GM23338 (cell line): ENCODE data around the gene GTF3C2. TPM values are rescaled to one million over a fixed set of nuclear protein-coding genes. Genes with fewer than 3 reads are reported as not detected.

ENCODE experiments used
- ATAC-seq: fragments of 200-7000 bp; cut with Tn5 transposase; 3 replicates; pipeline ENCODE4 v1.9.1; 2020
- DNase-seq: peaks from one replicate; pipeline ENCODE4 v3.0.0-alpha.2; 2015; ENCODE audit warnings: low spot score
- H2AFZ ChIP-seq: fragments of 200-600 bp; sonication (generic); 2 replicates; pipeline ENCODE4 v1.8.0; 2016; ENCODE audit warnings: antibody characterized with exemption, mild to moderate bottlenecking, moderate library complexity
- H3F3A ChIP-seq: fragments of 200-600 bp; sonication (generic); replicated peaks from 2 replicates; pipeline ENCODE4 v1.8.0; 2017; ENCODE audit warnings: antibody characterized with exemption, mixed run types, low read depth
- H3K27ac ChIP-seq: fragments of 200-600 bp; sonication (generic); 2 replicates; pipeline ENCODE4 v1.6.1; 2016; ENCODE audit warnings: low read depth
- H3K27me3 ChIP-seq: fragments of 200-600 bp; sonication (generic); 2 replicates; pipeline ENCODE4 v1.8.0; 2016; ENCODE audit warnings: mild to moderate bottlenecking, mixed run types, moderate library complexity; ENCODE audit not compliant: insufficient read depth
- H3K36me3 ChIP-seq: fragments of 200-600 bp; sonication (generic); 2 replicates; pipeline ENCODE4 v1.8.0; 2016; ENCODE audit warnings: mild to moderate bottlenecking; ENCODE audit not compliant: insufficient read depth
- H3K4me1 ChIP-seq: fragments of 200-600 bp; sonication (generic); 2 replicates; pipeline ENCODE4 v1.8.0; 2016; ENCODE audit warnings: mild to moderate bottlenecking, moderate library complexity; ENCODE audit not compliant: insufficient read depth
- H3K4me2 ChIP-seq: fragments of 200-600 bp; sonication (generic); 2 replicates; pipeline ENCODE4 v1.7.1; 2017; ENCODE audit warnings: mixed run types
- H3K4me3 ChIP-seq: fragments of 200-600 bp; sonication (generic); 2 replicates; pipeline ENCODE4 v1.6.1; 2016; ENCODE audit warnings: mixed run types
- H3K79me2 ChIP-seq: fragments of 200-600 bp; sonication (generic); replicated peaks from 2 replicates; pipeline ENCODE4 v1.8.0; 2017; ENCODE audit warnings: mild to moderate bottlenecking; ENCODE audit not compliant: insufficient read depth
- H3K9me2 ChIP-seq: fragments of 200-600 bp; sonication (generic); 2 replicates; pipeline ENCODE4 v1.8.0; 2017; ENCODE audit not compliant: insufficient read depth
- H4K20me1 ChIP-seq: fragments of 200-600 bp; sonication (generic); replicated peaks from 2 replicates; pipeline ENCODE4 v1.8.0; 2017; ENCODE audit warnings: mild to moderate bottlenecking; ENCODE audit not compliant: insufficient read depth
- H3K27ac Mint-ChIP-seq: 2 replicates; pipeline ENCODE4 v1.8.0; 2020; ENCODE audit warnings: inconsistent platforms, mild to moderate bottlenecking, moderate library complexity, mixed read lengths
- H3K27me3 Mint-ChIP-seq: 3 replicates; pipeline ENCODE4 v1.8.0; 2022; ENCODE audit warnings: low read depth, mild to moderate bottlenecking, moderate library complexity, mixed read lengths, inconsistent platforms; ENCODE audit not compliant: insufficient read depth, poor library complexity
- H3K36me3 Mint-ChIP-seq: 3 replicates; pipeline ENCODE4 v1.8.0; 2021; ENCODE audit warnings: low read depth, mild to moderate bottlenecking, inconsistent platforms, moderate library complexity, mixed read lengths
- H3K4me1 Mint-ChIP-seq: 3 replicates; pipeline ENCODE4 v1.8.0; 2020; ENCODE audit warnings: mild to moderate bottlenecking, inconsistent platforms, mixed read lengths
- H3K4me3 Mint-ChIP-seq: 3 replicates; pipeline ENCODE4 v1.8.0; 2021; ENCODE audit warnings: moderate library complexity, mild to moderate bottlenecking, inconsistent platforms, mixed read lengths
- H3K9me3 Mint-ChIP-seq: 3 replicates; pipeline ENCODE4 v1.8.0; 2020; ENCODE audit warnings: moderate library complexity, mild to moderate bottlenecking, inconsistent platforms, mixed read lengths
- CREB1 ChIP-seq: fragments of 250-450 bp; sonication (Bioruptor Pico); IDR thresholded peaks from 2 replicates; pipeline ENCODE4 v1.5.0; 2020; ENCODE audit warnings: low read depth, mild to moderate bottlenecking, moderate library complexity
- ETS1 ChIP-seq: IDR thresholded peaks from 2 replicates; pipeline ENCODE4 v1.6.1; 2016; ENCODE audit warnings: antibody characterized with exemption
- EZH2 ChIP-seq: fragments of 200-600 bp; sonication (generic); IDR thresholded peaks from one replicate; pipeline ENCODE4 v1.8.0; 2017; ENCODE audit warnings: antibody characterized with exemption, mild to moderate bottlenecking, low read depth; ENCODE audit not compliant: unreplicated experiment
- EZH2phosphoT487 ChIP-seq: fragments of 200-600 bp; sonication (generic); IDR thresholded peaks from one replicate; pipeline ENCODE4 v1.8.1; 2018; ENCODE audit warnings: antibody characterized with exemption; ENCODE audit not compliant: unreplicated experiment
- JUNB ChIP-seq: IDR thresholded peaks from one replicate; pipeline ENCODE4 v1.6.1; 2016; ENCODE audit warnings: antibody characterized with exemption; ENCODE audit not compliant: unreplicated experiment
- NANOG ChIP-seq: IDR thresholded peaks from 2 replicates; pipeline ENCODE4 v1.6.1; 2016; ENCODE audit warnings: antibody characterized with exemption, borderline replicate concordance
- POLR2AphosphoS5 ChIP-seq: IDR thresholded peaks from 2 replicates; pipeline ENCODE4 v1.6.1; 2016; ENCODE audit warnings: antibody characterized with exemption, low read depth
- STAT1 ChIP-seq: IDR thresholded peaks from one replicate; pipeline ENCODE4 v1.6.1; 2016; ENCODE audit warnings: antibody characterized with exemption; ENCODE audit not compliant: unreplicated experiment
- ZNF114 ChIP-seq: fragments of 250-450 bp; sonication (Bioruptor Pico); IDR thresholded peaks from 2 replicates; pipeline ENCODE4 v1.5.0; 2020; ENCODE audit warnings: mild to moderate bottlenecking, moderate library complexity
- ZNF331 ChIP-seq: fragments of 250-450 bp; sonication (Bioruptor Pico); IDR thresholded peaks from 2 replicates; pipeline ENCODE4 v1.5.0; 2020; ENCODE audit warnings: low read depth, mild to moderate bottlenecking, moderate library complexity
- ZNF462 ChIP-seq: fragments of 250-450 bp; sonication (Bioruptor Pico); IDR thresholded peaks from 2 replicates; pipeline ENCODE4 v1.5.0; 2020; ENCODE audit warnings: mild to moderate bottlenecking, moderate library complexity
- polyA plus RNA-seq: library from polyadenylated mRNA; unstranded; fragments of >200 nt; fragmentation: Nextera tagmentation; extraction: Ambion mirVana; gene quantifications from 2 replicates; pipeline ENCODE4 v1.2.1, GENCODE V29; 2016
- total RNA-seq: library from RNA; depleted of rRNA; stranded (reverse); fragments of >200 nt; shearing (Covaris generic); gene quantifications from 2 replicates; pipeline ENCODE4 v1.2.3, GENCODE V29; 2014
- TF ChIP-seq, protein P1 (sequence below): IDR thresholded peaks from one replicate; pipeline ENCODE4 v1.6.1; 2018; ENCODE audit warnings: antibody characterized with exemption; ENCODE audit not compliant: unreplicated experiment
- TF ChIP-seq, protein P2 (sequence below), 2 experiments: fragments of 200-600 bp in 1 of 2; sonication (generic) in 1 of 2; conservative IDR thresholded peaks; 2 replicates each; pipeline versions ENCODE4 v1.5.1 to v1.6.1; 2016 to 2017; ENCODE audit warnings: antibody characterized with exemption in 2 of 2, low read depth in 2 of 2, mild to moderate bottlenecking in 2 of 2, moderate library complexity in 1 of 2

Gene GTF3C2
- total and polyA plus RNA-seq, 2 experiments from 2014 or later, result 69.1 to 118 TPM

- H3K4me3 Mint-ChIP-seq, result no peak overlapping the region
- Histone ChIP-seq H3F3A (peaks cover 7% of the 10 kb centered on the region), H3K36me3 (no peaks in the 10 kb centered on the region), H4K20me1 (no peaks in the 10 kb centered on the region), H3K4me2 (no peak overlapping the region), H3K79me2 (no peaks in the 10 kb centered on the region), H3K27me3 (no peaks in the 10 kb centered on the region), H2AFZ (no peak overlapping the region; the same call in 1 of the 2 replicates), H3K4me1 (peaks cover 15% of the 10 kb centered on the region), H3K27ac (no peak overlapping the region), H3K4me3 (no peak overlapping the region), H3K9me2 (no peaks in the 10 kb centered on the region)
- peaks cover 19% of the 10 kb centered on the region for H3K27me3 Mint-ChIP-seq
- H3K36me3 Mint-ChIP-seq, result no peaks in the 10 kb centered on the region; the same call in 2 of the 3 replicates
- peaks cover 28% of the 10 kb centered on the region for H3K4me1 Mint-ChIP-seq
- no peaks in the 10 kb centered on the region for H3K9me3 Mint-ChIP-seq
- no peak overlapping the region for H3K27ac Mint-ChIP-seq
- ATAC-seq (no peak), DNase-seq (no peak)
- TF ChIP-seq STAT1 (no peak), ETS1 (no peak), NANOG (no peak), JUNB (no peak), EZH2phosphoT487 (no peak), ZNF114 (CRISPR knock-in tag) (no peak), CREB1 (CRISPR knock-in tag) (no peak), POLR2AphosphoS5 (no peak), ZNF331 (CRISPR knock-in tag) (no peak), ZNF462 (CRISPR knock-in tag) (no peak), EZH2 (no peak)
- TF ChIP-seq, protein P1, sequence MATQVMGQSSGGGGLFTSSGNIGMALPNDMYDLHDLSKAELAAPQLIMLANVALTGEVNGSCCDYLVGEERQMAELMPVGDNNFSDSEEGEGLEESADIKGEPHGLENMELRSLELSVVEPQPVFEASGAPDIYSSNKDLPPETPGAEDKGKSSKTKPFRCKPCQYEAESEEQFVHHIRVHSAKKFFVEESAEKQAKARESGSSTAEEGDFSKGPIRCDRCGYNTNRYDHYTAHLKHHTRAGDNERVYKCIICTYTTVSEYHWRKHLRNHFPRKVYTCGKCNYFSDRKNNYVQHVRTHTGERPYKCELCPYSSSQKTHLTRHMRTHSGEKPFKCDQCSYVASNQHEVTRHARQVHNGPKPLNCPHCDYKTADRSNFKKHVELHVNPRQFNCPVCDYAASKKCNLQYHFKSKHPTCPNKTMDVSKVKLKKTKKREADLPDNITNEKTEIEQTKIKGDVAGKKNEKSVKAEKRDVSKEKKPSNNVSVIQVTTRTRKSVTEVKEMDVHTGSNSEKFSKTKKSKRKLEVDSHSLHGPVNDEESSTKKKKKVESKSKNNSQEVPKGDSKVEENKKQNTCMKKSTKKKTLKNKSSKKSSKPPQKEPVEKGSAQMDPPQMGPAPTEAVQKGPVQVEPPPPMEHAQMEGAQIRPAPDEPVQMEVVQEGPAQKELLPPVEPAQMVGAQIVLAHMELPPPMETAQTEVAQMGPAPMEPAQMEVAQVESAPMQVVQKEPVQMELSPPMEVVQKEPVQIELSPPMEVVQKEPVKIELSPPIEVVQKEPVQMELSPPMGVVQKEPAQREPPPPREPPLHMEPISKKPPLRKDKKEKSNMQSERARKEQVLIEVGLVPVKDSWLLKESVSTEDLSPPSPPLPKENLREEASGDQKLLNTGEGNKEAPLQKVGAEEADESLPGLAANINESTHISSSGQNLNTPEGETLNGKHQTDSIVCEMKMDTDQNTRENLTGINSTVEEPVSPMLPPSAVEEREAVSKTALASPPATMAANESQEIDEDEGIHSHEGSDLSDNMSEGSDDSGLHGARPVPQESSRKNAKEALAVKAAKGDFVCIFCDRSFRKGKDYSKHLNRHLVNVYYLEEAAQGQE, result no peak
- TF ChIP-seq, protein P2, sequence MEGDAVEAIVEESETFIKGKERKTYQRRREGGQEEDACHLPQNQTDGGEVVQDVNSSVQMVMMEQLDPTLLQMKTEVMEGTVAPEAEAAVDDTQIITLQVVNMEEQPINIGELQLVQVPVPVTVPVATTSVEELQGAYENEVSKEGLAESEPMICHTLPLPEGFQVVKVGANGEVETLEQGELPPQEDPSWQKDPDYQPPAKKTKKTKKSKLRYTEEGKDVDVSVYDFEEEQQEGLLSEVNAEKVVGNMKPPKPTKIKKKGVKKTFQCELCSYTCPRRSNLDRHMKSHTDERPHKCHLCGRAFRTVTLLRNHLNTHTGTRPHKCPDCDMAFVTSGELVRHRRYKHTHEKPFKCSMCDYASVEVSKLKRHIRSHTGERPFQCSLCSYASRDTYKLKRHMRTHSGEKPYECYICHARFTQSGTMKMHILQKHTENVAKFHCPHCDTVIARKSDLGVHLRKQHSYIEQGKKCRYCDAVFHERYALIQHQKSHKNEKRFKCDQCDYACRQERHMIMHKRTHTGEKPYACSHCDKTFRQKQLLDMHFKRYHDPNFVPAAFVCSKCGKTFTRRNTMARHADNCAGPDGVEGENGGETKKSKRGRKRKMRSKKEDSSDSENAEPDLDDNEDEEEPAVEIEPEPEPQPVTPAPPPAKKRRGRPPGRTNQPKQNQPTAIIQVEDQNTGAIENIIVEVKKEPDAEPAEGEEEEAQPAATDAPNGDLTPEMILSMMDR (conservative IDR thresholded peaks at IDR 0.05; ENCODE audit: low read depth in 2 of 2), result no peak
Observed at GRCh38 chr2:27278010-27278409, 78.6 kb downstream of the GTF3C2 start.
